Neural progenitor cell (in vitro differentiated cells): ENCODE measurements around the gene CENPO. TPM values are rescaled to one million over a fixed set of nuclear protein-coding genes. Genes with fewer than 3 reads are reported as not detected.
A peak's percentile ranks its signal among the peaks of the same experiment; 100 is the strongest.

Source experiments
- DNase-seq: peaks from one replicate; pipeline ENCODE4 v3.0.0-alpha.2; 2016; ENCODE audit warnings: low spot score
- H2AFZ ChIP-seq: fragments of 200-600 bp; sonication (generic); replicated peaks from 2 replicates; pipeline ENCODE4 v1.6.1; 2016; ENCODE audit warnings: antibody characterized with exemption
- H3F3A ChIP-seq: fragments of 200-600 bp; sonication (generic); 2 replicates; pipeline ENCODE4 v1.6.1; 2016; ENCODE audit warnings: antibody characterized with exemption, low read depth
- H3K27ac ChIP-seq: fragments of 200-600 bp; sonication (generic); 2 replicates; pipeline ENCODE4 v1.5.1; 2016; ENCODE audit warnings: mild to moderate bottlenecking
- H3K27me3 ChIP-seq: fragments of 200-600 bp; sonication (generic); 2 replicates; pipeline ENCODE4 v1.6.1; 2016; ENCODE audit warnings: mild to moderate bottlenecking, moderate library complexity
- H3K36me3 ChIP-seq: fragments of 200-600 bp; sonication (generic); 2 replicates; pipeline ENCODE4 v1.5.1; 2016
- H3K4me1 ChIP-seq: fragments of 200-600 bp; sonication (generic); 2 replicates; pipeline ENCODE4 v1.6.1; 2016; ENCODE audit warnings: mixed run types
- H3K4me2 ChIP-seq: fragments of 200-600 bp; sonication (generic); 2 replicates; pipeline ENCODE4 v1.6.1; 2016
- H3K4me3 ChIP-seq: fragments of 200-600 bp; sonication (generic); 2 replicates; pipeline ENCODE4 v1.5.1; 2016
- H3K79me2 ChIP-seq: fragments of 200-600 bp; sonication (generic); 2 replicates; pipeline ENCODE4 v1.6.1; 2016; ENCODE audit warnings: low read depth
- H3K9ac ChIP-seq: fragments of 200-600 bp; sonication (generic); 2 replicates; pipeline ENCODE4 v1.6.1; 2016
- H3K9me3 ChIP-seq: fragments of 200-600 bp; sonication (generic); 2 replicates; pipeline ENCODE4 v1.5.1; 2016; ENCODE audit warnings: low read depth
- H4K20me1 ChIP-seq: fragments of 200-600 bp; sonication (generic); 2 replicates; pipeline ENCODE4 v1.6.1; 2016; ENCODE audit warnings: low read depth
- H3K27ac Mint-ChIP-seq: 3 replicates; pipeline ENCODE4 v1.8.0; 2021; ENCODE audit warnings: mixed read lengths
- H3K27me3 Mint-ChIP-seq: 2 replicates; pipeline ENCODE4 v1.8.0; 2022; ENCODE audit warnings: low read depth, mild to moderate bottlenecking, inconsistent platforms, moderate library complexity, mixed read lengths; ENCODE audit not compliant: insufficient read depth
- H3K36me3 Mint-ChIP-seq: 3 replicates; pipeline ENCODE4 v1.8.0; 2021; ENCODE audit warnings: mixed read lengths
- H3K4me1 Mint-ChIP-seq: 3 replicates; pipeline ENCODE4 v1.8.0; 2021; ENCODE audit warnings: mixed read lengths
- H3K4me3 Mint-ChIP-seq: 3 replicates; pipeline ENCODE4 v1.8.0; 2021; ENCODE audit warnings: mild to moderate bottlenecking, moderate library complexity, mixed read lengths
- H3K9me3 Mint-ChIP-seq: 3 replicates; pipeline ENCODE4 v1.8.0; 2020; ENCODE audit warnings: mixed read lengths
- CTCF ChIP-seq: fragments of 200-600 bp; sonication (generic); IDR thresholded peaks from 2 replicates; pipeline ENCODE4 v1.5.1; 2017; ENCODE audit warnings: antibody characterized with exemption, mild to moderate bottlenecking
- EZH2 ChIP-seq: fragments of 200-600 bp; sonication (generic); IDR thresholded peaks from 2 replicates; pipeline ENCODE4 v1.6.1; 2017; ENCODE audit warnings: antibody characterized with exemption, mild to moderate bottlenecking, moderate library complexity
- EZH2phosphoT487 ChIP-seq: fragments of 200-600 bp; sonication (generic); IDR thresholded peaks from 2 replicates; pipeline ENCODE4 v1.6.1; 2017; ENCODE audit warnings: antibody characterized with exemption
- total RNA-seq: library from RNA; depleted of rRNA; stranded (reverse); fragments of >200 nt; gene quantifications from 2 replicates; pipeline ENCODE4 v1.2.3, GENCODE V29; 2015; ENCODE audit warnings: low replicate concordance

Gene CENPO
- total RNA-seq, 1 donor from 2014 or later, result 50.6 TPM

DNA sequence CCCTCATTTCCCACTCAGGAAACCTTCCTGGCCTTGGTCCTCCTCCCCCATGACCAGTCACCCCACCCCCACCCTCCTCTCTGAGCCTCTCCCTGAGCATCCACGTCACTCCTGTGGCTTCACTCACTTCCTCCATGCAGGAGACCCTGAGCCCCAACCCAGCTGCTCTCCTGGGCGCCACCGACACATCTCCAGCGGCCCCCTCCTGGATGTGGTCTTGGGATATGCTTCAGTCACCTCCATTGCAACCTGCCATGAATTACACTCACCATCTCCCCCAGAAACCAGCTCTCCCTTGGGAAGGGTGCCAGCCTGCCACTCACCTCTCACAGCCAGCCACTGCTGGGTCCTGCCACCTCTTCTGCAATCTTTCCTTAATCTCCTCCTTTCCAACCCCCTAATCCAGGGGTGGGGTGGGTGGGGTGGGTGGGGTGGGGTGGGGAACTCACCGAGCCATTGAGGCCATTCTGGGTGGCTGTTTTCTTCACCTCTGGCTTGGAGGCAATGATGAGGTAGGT lies 44.8 kb downstream of the CENPO start:
- DNase-seq, result no peak
- H3K9me3 ChIP-seq, result no peaks in the 10 kb centered on the region
- Mint-ChIP-seq H3K27ac (no peak overlapping the region), H3K4me1 (peaks cover 15% of the 10 kb centered on the region), H3K36me3 (peaks cover 26% of the 10 kb centered on the region), H3K27me3 (peaks cover 8% of the 10 kb centered on the region), H3K9me3 (no peaks in the 10 kb centered on the region), H3K4me3 (no peak overlapping the region)
- no peak overlapping the region for H3K9ac ChIP-seq
- no peak overlapping the region for H2AFZ ChIP-seq
- no peaks in the 10 kb centered on the region for H4K20me1 ChIP-seq
- peaks cover 7% of the 10 kb centered on the region for H3F3A ChIP-seq
- TF ChIP-seq EZH2phosphoT487 (no peak), CTCF (no peak), EZH2 (no peak)
- no peaks in the 10 kb centered on the region for H3K27me3 ChIP-seq
- H3K4me1 ChIP-seq, result peaks cover 7% of the 10 kb centered on the region
- no peaks in the 10 kb centered on the region for H3K36me3 ChIP-seq
- H3K4me3 ChIP-seq, result no peak overlapping the region
- no peak overlapping the region for H3K4me2 ChIP-seq
- no peak overlapping the region for H3K27ac ChIP-seq
- no peaks in the 10 kb centered on the region for H3K79me2 ChIP-seq

DNA sequence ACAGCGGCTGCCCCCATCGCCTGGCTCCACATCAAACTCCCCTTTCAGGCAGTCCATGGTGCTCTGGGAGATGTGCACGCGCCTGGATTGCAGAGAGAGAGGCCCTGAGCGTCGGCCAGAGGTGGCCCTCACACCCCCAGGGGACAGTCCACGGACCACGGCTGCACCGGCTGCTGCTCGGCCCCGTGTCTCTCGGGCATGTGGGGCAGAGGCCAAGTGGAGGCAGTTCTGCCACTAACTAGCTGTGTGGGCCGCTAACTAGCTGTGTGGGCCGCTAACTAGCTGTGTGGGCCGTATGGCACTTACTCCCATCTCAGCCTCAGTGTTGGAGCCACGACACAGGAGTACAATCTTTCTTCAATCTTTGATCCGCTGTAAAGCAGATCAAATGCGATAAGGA lies 45.3 kb downstream of the CENPO start:
- peaks cover 8% of the 10 kb centered on the region for H3K27me3 Mint-ChIP-seq
- no peaks in the 10 kb centered on the region for H3K9me3 Mint-ChIP-seq
- H3K4me1 Mint-ChIP-seq, result peaks cover 10% of the 10 kb centered on the region
- Histone ChIP-seq H4K20me1 (no peaks in the 10 kb centered on the region), H3K27me3 (no peaks in the 10 kb centered on the region), H3K4me1 (peaks cover 2% of the 10 kb centered on the region), H3K27ac (no peak overlapping the region), H3K79me2 (no peaks in the 10 kb centered on the region), H3K9ac (no peak overlapping the region), H3K4me3 (no peak overlapping the region), H3F3A (peaks cover 2% of the 10 kb centered on the region), H3K36me3 (no peaks in the 10 kb centered on the region), H3K4me2 (no peak overlapping the region), H2AFZ (no peak overlapping the region), H3K9me3 (no peaks in the 10 kb centered on the region)
- TF ChIP-seq CTCF, result no peak
- TF ChIP-seq EZH2, result no peak
- no peak for TF ChIP-seq EZH2phosphoT487
- DNase-seq, result no peak
- no peak overlapping the region for H3K4me3 Mint-ChIP-seq
- H3K36me3 Mint-ChIP-seq, result peaks cover 23% of the 10 kb centered on the region
- no peak overlapping the region for H3K27ac Mint-ChIP-seq

DNA sequence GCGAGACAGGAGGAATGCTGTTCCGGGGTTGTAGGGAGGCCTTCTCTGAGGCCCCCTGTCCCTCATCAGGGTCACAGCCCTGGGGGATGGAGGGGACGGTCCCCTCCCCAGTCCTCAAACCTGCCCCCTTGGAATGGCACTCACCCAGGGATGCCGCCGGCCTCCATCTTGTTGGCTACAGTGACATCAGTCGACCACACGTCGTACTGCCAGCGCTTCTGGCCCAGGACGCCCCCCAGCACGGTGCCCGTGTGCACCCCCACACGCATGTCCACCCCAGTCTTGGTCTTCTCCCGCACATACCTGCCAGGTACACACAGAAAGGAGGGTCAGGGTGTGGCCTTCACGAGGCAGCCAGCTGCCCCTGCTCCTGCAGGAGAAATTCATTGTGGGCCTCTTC lies 46.5 kb downstream of the CENPO start:
- Histone ChIP-seq H3K27ac (no peak overlapping the region), H3K9ac (no peak overlapping the region), H3K79me2 (no peaks in the 10 kb centered on the region), H3K4me1 (no peaks in the 10 kb centered on the region), H3K36me3 (no peaks in the 10 kb centered on the region), H3K4me3 (no peak overlapping the region), H3K27me3 (no peaks in the 10 kb centered on the region), H3K9me3 (no peaks in the 10 kb centered on the region), H4K20me1 (no peaks in the 10 kb centered on the region), H3F3A (no peaks in the 10 kb centered on the region), H2AFZ (no peak overlapping the region), H3K4me2 (no peak overlapping the region)
- Mint-ChIP-seq H3K36me3 (peaks cover 15% of the 10 kb centered on the region), H3K4me3 (no peak overlapping the region), H3K27ac (peak overlapping the region; percentile 46), H3K9me3 (no peaks in the 10 kb centered on the region), H3K4me1 (peaks cover 7% of the 10 kb centered on the region), H3K27me3 (peaks cover 8% of the 10 kb centered on the region)
- TF ChIP-seq EZH2phosphoT487 (no peak), CTCF (no peak), EZH2 (no peak)
- DNase-seq, result no peak
